Progenitor cell of endocrine pancreas (in vitro differentiated cells): ENCODE data around the gene DPH2. TPM values are rescaled to one million over a fixed set of nuclear protein-coding genes. Genes with fewer than 3 reads are reported as not detected.
A peak's percentile ranks its signal among the peaks of the same experiment; 100 is the strongest.

ENCODE experiments used
- DNase-seq: peaks from one replicate; pipeline ENCODE4 v3.0.0; 2021; ENCODE audit warnings: low spot score; ENCODE audit not compliant: unreplicated experiment
- H3K27ac Mint-ChIP-seq: 2 replicates; pipeline ENCODE4 v1.8.0; 2021; ENCODE audit warnings: mild to moderate bottlenecking, moderate library complexity, mixed read lengths
- H3K27me3 Mint-ChIP-seq: 2 replicates; pipeline ENCODE4 v1.8.0; 2021; ENCODE audit warnings: mixed read lengths
- H3K36me3 Mint-ChIP-seq: 2 replicates; pipeline ENCODE4 v1.8.0; 2022; ENCODE audit warnings: mixed read lengths; ENCODE audit not compliant: insufficient read depth
- H3K4me1 Mint-ChIP-seq: 2 replicates; pipeline ENCODE4 v1.8.0; 2021; ENCODE audit warnings: low read depth, mixed read lengths
- H3K4me3 Mint-ChIP-seq: 2 replicates; pipeline ENCODE4 v1.8.0; 2021; ENCODE audit warnings: low read depth, mild to moderate bottlenecking, moderate library complexity, mixed read lengths
- H3K9me3 Mint-ChIP-seq: 2 replicates; pipeline ENCODE4 v1.8.0; 2021; ENCODE audit warnings: low read depth, mixed read lengths
- total RNA-seq: library from RNA; stranded (reverse); gene quantifications from 2 replicates; pipeline ENCODE4 v1.2.1, GENCODE V29; 2021
- TF ChIP-seq, protein P1 (sequence below): fragments of 200-600 bp; sonication (generic); IDR thresholded peaks from one replicate; pipeline ENCODE4 v1.5.0; 2021; ENCODE audit warnings: antibody characterized with exemption, mild to moderate bottlenecking; ENCODE audit not compliant: unreplicated experiment

The DPH2 gene
- total RNA-seq, 1 donor from 2014 or later: 25.4 TPM

DNA sequence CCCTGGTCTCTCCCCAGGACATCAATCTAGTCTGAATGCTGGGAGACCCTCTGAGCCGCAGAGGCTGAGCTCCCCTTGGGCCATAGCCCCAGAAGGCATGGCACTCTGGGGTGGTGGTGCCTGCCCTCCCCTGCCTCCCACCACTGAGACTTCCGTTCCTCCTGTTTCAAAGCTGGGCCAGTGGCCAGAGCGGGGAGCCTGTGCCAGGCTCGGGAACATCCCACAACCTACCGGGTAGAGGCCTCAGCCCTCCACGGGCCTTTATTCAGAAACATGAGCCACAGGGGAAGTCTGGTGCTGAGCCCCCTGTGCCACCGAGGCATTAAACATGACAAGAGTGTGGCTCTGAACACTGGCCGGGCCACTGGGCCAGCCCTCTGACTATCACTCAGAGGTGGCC lies 29.6 kb downstream of the DPH2 start:
- Mint-ChIP-seq H3K4me1 (peaks cover 25% of the 10 kb centered on the region), H3K9me3 (no peaks in the 10 kb centered on the region), H3K36me3 (peaks cover 8% of the 10 kb centered on the region), H3K4me3 (no peak overlapping the region), H3K27ac (no peak overlapping the region), H3K27me3 (no peaks in the 10 kb centered on the region)
- no peak for DNase-seq
- TF ChIP-seq, protein P1, sequence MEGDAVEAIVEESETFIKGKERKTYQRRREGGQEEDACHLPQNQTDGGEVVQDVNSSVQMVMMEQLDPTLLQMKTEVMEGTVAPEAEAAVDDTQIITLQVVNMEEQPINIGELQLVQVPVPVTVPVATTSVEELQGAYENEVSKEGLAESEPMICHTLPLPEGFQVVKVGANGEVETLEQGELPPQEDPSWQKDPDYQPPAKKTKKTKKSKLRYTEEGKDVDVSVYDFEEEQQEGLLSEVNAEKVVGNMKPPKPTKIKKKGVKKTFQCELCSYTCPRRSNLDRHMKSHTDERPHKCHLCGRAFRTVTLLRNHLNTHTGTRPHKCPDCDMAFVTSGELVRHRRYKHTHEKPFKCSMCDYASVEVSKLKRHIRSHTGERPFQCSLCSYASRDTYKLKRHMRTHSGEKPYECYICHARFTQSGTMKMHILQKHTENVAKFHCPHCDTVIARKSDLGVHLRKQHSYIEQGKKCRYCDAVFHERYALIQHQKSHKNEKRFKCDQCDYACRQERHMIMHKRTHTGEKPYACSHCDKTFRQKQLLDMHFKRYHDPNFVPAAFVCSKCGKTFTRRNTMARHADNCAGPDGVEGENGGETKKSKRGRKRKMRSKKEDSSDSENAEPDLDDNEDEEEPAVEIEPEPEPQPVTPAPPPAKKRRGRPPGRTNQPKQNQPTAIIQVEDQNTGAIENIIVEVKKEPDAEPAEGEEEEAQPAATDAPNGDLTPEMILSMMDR: no peak

DNA sequence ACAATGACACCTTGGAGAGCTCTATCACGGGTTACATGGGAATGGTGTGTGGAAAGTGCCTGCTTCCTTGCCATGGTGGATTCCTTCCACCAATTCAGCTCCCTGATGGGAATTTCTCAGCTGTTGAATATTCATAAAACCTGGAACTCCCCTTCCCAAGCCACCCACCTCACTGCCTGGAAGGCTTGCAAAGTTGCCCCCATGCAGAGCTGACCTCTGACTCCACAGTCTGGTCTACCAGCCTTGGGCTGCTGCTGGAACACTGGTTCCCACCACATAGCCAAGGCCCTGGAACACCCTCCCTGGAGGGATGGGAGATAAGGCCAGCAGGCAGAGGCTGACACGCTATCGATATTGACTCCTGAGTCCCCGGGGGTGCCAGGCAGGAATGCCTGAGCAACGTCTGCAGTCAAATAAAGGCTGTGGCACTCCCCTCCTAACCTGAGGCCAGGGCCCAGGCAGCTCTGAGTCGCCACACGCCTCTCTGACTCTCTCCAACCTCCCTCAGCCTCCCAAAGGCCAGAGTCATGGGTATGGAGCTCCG lies 30.4 kb downstream of the DPH2 start:
- no peaks in the 10 kb centered on the region for H3K27me3 Mint-ChIP-seq
- peaks cover 23% of the 10 kb centered on the region for H3K4me1 Mint-ChIP-seq
- H3K27ac Mint-ChIP-seq: no peak overlapping the region
- H3K36me3 Mint-ChIP-seq: peaks cover 8% of the 10 kb centered on the region
- TF ChIP-seq, protein P1: no peak
- H3K9me3 Mint-ChIP-seq: no peaks in the 10 kb centered on the region
- no peak overlapping the region for H3K4me3 Mint-ChIP-seq
- no peak for DNase-seq

DNA sequence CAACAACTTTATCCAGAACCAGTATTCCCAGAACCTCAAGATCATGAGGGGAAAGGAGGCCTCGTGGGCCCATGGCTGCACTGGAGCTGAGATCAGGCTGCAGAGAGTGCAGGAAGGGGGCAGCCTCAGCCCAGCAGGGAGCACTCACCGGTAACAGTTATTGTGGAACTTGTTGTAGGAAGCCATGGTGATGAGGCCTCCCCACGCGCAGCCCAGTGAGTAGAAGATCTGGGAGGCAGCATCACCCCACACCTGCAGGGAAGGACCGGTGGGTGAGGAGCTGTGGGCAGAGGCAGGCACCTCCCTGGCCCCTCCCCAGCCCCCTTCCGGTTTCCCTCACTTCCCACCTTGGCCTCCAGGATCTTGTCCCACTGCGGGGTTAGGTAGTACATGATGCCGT lies 32.4 kb downstream of the DPH2 start:
- H3K27ac Mint-ChIP-seq: no peak overlapping the region
- peaks cover 12% of the 10 kb centered on the region for H3K36me3 Mint-ChIP-seq
- no peaks in the 10 kb centered on the region for H3K27me3 Mint-ChIP-seq

DNA sequence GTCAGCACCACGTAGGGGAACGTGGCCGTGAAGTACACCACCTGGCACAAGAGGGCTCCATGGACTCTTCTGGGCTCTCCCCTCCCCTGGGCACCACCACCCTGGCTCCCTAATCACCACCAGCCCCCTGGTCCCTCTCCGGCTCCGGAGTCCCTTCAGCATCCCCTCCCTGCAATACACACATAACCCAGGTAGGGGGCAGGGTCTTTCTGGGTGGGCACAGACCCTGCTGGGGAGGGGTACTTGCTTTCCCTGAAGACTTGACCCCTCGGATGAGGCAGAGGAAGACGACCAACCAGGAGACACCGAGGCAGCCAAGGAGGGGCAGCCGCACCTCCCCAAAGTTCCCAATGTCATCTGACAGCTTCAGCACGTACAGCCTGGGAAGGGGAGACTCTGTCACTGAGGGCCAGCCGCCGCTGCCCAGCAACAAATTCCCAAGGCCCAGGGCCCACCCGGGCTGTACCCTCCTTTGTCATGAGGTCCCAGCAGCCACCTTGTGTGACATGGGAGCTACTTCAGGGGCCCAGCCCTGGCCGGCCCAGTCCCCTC lies 32.9 kb downstream of the DPH2 start:
- no peaks in the 10 kb centered on the region for H3K9me3 Mint-ChIP-seq
- peaks cover 10% of the 10 kb centered on the region for H3K4me1 Mint-ChIP-seq
- DNase-seq: no peak
- peaks cover 12% of the 10 kb centered on the region for H3K36me3 Mint-ChIP-seq
- TF ChIP-seq, protein P1: peak; percentile 33
- H3K4me3 Mint-ChIP-seq: no peak overlapping the region
- no peak overlapping the region for H3K27ac Mint-ChIP-seq
- no peaks in the 10 kb centered on the region for H3K27me3 Mint-ChIP-seq

More for the DNA sequence above, 32.4 kb downstream of the DPH2 start:
- Mint-ChIP-seq H3K4me3 (no peak overlapping the region), H3K4me1 (peaks cover 15% of the 10 kb centered on the region), H3K9me3 (no peaks in the 10 kb centered on the region)
- TF ChIP-seq, protein P1: no peak
- DNase-seq: no peak

DNA sequence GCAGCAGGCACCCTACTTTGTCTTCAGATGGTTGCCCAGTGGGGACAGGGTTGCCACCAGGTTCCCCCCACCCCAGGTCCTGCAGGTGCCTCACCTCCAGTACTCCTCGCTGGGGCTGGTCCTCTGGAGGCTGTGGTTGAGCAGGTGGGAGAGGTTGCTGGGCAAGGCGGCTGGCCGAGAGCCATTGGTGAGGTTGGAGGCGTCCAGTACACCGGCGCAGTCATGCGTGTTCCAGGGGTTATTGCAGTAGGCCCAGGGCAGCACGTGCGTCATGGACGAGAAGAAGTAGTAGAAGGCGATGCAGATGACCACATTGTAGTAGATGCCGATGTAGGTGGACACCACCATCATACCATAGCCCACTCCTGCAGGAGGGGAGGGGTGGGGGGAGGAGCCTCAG lies 38.4 kb downstream of the DPH2 start:
- H3K36me3 Mint-ChIP-seq: peaks cover 9% of the 10 kb centered on the region
- peaks cover 5% of the 10 kb centered on the region for H3K4me1 Mint-ChIP-seq
- H3K27ac Mint-ChIP-seq: no peak overlapping the region
- TF ChIP-seq, protein P1: no peak
- no peaks in the 10 kb centered on the region for H3K9me3 Mint-ChIP-seq
- no peak overlapping the region for H3K4me3 Mint-ChIP-seq
- H3K27me3 Mint-ChIP-seq: no peaks in the 10 kb centered on the region
- no peak for DNase-seq
